Inflammatory macrophage treated with lipopolysaccharide for 4 hours (primary cell): ENCODE measurements around the gene HSD17B8.

ENCODE experiments used
- DNase-seq: peaks from one replicate; pipeline ENCODE4 v3.0.0-alpha.2; 2020

Gene HSD17B8

DNA sequence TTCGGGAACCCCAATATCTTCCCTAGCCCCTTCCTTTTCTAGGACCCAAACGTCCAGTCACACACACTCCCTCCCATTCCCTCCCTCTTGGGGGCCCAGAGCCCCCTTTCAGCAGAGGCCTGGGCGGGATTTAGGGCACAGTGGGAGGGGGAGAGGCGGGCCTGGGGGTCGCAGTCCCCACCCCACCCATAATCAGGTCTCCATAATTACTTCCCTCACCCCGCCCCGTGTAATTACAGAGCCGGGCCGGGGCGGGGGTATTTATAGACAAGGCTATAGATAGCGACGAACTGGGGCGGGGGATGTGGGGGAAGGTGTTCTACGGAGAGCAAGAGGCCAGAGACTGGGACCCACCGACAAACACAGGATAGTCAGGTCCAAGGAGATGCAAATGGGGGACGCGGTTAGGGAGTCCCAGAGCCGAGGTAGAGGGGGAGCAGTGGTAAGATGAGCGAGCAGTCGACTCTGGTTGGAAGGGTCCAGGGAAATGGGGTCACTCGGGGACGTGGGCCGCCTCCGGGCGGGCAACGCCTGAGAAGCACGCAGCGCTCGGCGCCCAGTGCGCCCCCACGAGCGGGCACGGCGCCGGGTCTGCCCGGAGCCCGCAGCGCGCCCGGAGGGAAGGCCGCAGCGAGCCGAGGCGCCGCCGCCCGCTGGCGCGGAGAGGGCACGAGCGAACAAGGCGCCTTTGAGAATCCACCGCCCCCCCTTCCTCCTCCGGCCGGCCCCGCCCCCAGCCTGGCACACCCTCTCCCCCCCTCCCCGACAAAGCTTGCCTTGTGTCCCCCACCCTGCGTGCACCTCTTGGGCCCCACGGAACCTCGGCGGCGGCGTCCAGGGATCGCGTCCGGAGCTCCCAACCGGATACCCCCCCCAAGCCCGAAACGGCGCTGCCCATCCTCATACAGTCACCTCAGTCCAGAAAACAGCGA lies 11.5 kb upstream of the HSD17B8 start:
- DNase-seq: no peak

- peak; percentile 16 for DNase-seq
Measured at GRCh38 chr6:33193619-33194018, 10.8 kb upstream of the HSD17B8 start.

DNA sequence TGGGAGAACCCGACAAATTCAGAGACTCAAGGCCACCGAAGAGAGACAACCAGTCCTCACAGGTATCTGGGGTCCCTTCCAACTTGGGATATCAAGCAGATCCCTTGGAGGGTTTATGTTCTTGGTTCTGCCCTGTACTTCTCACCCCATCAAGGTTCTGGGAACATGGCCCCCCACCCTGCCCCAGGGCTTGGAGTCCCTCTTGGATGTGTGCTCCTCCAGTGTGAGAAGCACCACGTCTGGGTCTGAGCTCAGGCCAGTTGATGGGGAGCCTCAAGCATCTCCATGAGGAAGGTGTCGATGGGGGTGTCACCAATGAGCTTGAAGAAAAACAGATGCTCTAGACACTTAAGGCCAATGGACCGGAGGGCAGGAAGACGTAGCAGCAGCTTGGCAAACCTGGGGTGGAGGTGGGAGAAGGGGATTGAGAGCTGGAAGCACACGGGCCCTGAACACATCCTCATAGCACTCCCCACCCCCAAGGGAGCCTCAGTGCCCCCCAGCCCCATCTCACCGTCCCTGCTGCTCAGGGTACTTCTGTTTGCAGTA lies 9.9 kb upstream of the HSD17B8 start:
- no peak for DNase-seq

GRCh38 chr6:33195304-33196165 lies 8.9 kb upstream of the HSD17B8 start:
- no peak for DNase-seq

DNA sequence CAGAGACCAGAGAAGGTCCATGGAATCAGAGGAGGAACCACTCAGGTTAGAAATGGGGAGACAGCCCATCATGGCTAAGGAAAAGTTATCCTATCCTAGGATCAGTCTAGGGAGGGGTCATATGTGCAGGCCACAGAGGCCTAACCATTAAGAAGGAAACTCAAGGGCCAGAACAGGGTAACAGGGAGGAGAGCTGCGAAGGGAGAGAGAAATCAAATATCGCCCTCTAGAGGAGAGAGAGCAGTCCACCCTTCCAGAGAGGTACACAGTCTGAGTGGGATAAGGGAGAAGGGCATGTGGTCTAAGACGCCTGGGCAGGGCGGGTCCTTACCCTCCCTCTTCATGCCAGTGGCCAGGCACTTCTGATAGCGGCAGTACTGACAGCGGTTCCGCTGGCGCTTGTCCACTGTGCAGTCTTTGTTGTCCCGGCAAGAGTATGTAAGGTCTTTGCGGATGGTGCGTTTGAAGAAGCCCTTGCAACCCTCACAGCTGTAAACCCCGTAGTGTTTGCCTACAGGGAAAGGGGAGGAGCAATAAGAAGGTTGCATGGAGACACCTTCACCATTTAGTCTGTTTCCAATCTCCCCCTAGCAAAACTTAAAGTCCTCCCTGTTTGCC lies 6.9 kb upstream of the HSD17B8 start:
- peak; percentile 74 for DNase-seq

DNA sequence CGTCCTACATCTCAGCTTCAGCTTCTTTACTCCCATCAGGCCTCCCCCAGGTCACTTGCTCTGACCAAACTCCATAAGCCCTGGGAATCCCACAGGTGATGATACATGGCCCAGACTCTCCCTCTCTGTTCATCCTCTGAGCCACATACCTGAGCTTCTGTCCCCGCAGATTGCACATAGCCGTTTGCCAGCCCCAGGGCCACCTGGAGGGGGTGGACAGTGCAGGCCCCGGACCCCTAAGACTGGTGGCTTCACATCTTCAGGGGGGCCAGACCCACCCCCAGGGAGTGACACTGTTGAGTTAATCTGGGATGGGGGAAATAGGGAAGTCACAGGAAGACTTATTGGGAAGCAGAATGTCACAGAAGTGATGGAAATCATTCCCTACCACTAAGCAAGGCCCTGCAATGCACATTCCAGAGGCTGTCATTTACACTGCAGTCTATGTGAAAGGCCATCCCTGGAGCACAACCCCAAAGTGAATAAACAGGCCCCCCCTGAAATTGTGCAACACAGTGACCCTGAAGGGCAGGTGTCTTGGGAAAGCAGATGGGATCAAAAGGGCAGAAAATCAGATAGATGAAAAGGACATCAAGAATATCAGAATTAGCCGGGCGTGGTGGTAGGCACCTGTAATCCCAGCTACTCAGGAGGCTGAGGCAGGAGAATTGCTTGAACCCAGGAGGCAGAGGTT lies 6.1 kb upstream of the HSD17B8 start:
- no peak for DNase-seq

DNA sequence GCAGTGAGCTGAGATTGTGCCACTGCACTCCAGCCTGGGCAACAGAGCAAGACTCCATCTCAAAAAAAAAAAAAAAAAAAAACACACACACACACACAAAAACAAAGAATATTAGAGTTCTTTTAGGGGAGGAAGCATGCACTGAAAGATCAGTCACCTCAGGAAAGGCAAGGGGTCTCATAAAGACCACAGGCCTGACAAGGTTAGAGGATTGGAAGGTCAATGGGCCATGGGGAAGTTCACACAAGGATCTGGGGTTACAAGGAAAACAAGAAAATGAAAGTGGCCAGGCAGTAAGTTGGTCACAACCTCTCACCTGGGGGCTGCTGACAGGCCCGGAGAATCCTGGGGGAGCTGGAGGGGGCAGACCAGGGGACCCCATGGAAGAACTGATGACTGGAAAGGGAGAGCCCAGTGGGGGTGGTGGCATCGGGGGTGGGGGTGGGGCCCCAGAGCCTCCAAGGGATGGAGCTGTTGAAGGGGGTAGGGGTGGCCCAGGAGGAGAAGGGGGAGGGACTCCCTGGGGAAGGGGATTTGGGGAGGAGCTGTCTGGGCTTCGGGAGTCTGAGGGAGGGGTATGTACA lies 5.5 kb upstream of the HSD17B8 start:
- no peak for DNase-seq

DNA sequence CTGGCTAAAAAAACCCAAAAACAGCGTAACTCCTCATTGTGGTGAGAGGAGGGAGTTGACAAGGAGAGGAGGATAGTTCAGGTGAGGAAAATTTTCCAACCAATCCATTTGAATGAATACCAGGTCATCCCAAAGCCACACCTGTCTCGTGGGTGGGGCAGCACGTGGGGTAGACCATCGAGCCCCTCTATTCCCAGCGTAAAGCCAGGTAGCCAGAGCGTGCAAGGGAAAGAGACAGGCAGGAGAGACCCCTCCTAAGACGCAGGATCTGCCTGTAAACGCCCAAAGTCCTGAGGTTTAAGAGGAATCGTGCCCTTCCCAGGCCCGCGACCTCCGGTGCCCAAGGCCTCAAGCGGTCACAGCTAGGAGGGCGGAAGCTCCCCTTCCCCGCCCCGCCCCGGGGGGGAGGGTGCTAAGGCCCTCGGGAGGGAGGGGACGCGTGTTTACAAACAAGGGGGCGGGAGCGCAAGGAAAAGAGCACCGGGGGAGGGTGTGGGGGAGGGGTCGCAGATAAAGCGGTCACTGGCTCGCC lies 4.7 kb upstream of the HSD17B8 start:
- DNase-seq: peak; percentile 79

- peak; percentile 100 for DNase-seq
Measured at GRCh38 chr6:33200219-33201146, 4.0 kb upstream of the HSD17B8 start, which contains the start of the genes RXRB and SLC39A7. TSS of gene RXRB (minus strand) at chr6:33200665. CDS start at chr6:33200476, 189 bp downstream. TSS of gene SLC39A7 (plus strand) at chr6:33200867. CDS start at chr6:33201246, 379 bp downstream.

GRCh38 chr6:33201147-33201545 lies 3.3 kb upstream of the HSD17B8 start:
- peak; percentile 34 for DNase-seq

GRCh38 chr6:33201935-33202334 lies 2.5 kb upstream of the HSD17B8 start:
- DNase-seq: no peak

GRCh38 chr6:33202799-33203198 lies 1.7 kb upstream of the HSD17B8 start:
- DNase-seq: no peak

GRCh38 chr6:33203443-33204164 lies 851 bp upstream of the HSD17B8 start:
- no peak for DNase-seq

- no peak for DNase-seq
Measured at GRCh38 chr6:33204165-33204414, 365 bp upstream of the HSD17B8 start.

- DNase-seq: peak; percentile 40
Measured at GRCh38 chr6:33205191-33206026, 954 bp downstream of the HSD17B8 start.

DNA sequence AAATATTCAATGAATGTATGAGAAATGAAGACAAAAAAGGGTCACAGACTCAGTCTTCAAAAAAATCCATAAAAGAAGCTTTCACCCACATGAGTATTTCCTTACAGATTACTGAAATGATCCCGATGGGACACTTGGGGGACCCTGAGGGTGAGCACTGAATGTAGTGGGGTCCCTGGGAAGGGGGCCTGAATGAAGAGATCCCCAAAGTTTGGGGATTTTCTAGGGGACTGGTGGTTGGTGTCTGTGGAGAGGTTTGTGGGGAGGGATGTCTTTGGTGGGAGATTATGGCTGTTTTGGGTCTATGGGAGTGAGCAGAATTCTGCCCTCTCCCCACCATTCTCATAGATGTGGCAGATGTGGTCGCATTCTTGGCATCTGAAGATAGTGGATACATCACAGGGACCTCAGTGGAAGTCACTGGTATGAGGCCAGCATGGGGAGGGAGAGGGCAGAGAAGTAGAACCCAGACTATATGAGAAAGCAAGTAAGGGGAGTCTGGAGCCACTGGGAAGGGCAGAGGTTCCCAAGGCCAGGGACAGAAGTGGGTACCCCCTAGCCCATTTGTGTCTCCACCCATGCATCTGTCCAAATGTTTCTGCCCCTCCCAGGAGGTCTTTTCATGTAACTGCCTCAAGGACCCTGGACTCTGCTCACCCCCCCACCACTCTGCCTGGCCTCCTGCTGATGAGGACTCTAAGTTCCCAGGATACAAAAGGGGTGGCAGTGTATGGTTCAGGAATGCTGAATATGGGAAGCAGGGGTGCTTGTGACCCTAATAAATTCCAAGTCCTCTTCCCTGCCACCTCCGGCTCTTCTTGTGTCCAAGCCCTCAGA lies 1.8 kb downstream of the HSD17B8 start:
- DNase-seq: no peak

DNA sequence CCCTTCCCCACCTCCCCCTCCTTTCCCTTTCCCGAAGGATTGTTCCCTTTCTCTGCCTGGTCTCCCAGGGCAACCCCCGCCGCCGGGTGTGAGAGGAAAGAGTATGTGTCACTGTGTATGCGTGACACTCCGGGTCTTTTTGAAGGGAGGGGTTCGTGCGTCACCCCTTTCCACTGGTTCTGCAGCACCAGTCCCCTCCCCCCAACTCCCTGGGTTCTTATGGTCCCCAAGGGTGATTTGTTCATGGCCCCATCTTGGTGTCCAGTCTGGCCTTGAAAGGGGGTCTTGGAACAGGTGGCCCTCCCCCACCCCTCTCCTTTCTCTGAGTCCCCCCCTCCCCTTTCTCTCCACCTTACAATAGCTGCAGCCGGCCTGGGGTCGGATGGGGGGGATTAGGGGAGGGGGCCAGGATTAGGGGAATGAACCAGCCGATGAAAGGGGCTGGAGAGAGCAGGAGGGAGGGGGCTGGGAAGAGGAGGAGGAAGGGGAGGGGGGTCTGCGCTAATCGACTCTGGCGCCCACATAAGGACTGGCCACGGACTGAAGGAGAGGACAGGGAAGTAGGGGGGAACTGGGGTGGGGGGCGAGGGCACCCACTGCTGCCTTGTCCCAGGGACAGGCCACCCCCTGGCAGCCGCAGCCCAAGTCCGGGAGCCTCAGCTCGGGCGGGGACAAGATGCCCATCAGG lies 2.6 kb downstream of the HSD17B8 start:
- DNase-seq: no peak
